CD4-positive, alpha-beta memory T cell (primary cell): Measurements from ENCODE around the gene COL4A1. TPM values are rescaled to one million over a fixed set of nuclear protein-coding genes. Genes with fewer than 3 reads are reported as not detected.

ENCODE experiments used
- CTCF ChIA-PET: fragments of 350-600 bp; sonication (Branson Sonifier 250); formaldehyde crosslinking; loops from one replicate; lab custom pipeline; 2021; ENCODE audit warnings: inconsistent platforms; ENCODE audit not compliant: partially characterized antibody; lab: Charles Lee
- POLR2A ChIA-PET: fragments of 350-600 bp; sonication (Branson Sonifier 250); formaldehyde crosslinking; loops from one replicate; lab custom pipeline; 2021; ENCODE audit not compliant: partially characterized antibody; lab: Charles Lee
- DNase-seq, 5 donors: peaks; one replicate each; pipeline versions ENCODE4 v3.0.0 to v3.0.0-alpha.2; 2020 to 2022; ENCODE audit warnings: mixed read lengths in 1 of 5
- H3K27ac ChIP-seq: one replicate; pipeline ENCODE4 v1.7.0; 2013; ENCODE audit warnings: low read depth, low read length
- H3K27me3 ChIP-seq: 2 replicates; pipeline ENCODE4 v1.7.0; 2013; ENCODE audit warnings: mild to moderate bottlenecking, low read length, moderate library complexity; ENCODE audit not compliant: insufficient read depth
- H3K36me3 ChIP-seq: 2 replicates; pipeline ENCODE4 v1.7.0; 2013; ENCODE audit warnings: mild to moderate bottlenecking, low read length, moderate library complexity; ENCODE audit not compliant: insufficient read depth
- H3K4me1 ChIP-seq: 2 replicates; pipeline ENCODE4 v1.7.0; 2013; ENCODE audit warnings: mild to moderate bottlenecking, low read length, moderate library complexity; ENCODE audit not compliant: insufficient read depth
- H3K4me3 ChIP-seq, 2 donors: one replicate each; pipeline ENCODE4 v1.7.0; 2013; ENCODE audit warnings: low read length in 2 of 2, mild to moderate bottlenecking in 1 of 2
- H3K9me3 ChIP-seq, 2 donors: one replicate each; pipeline ENCODE4 v1.7.0; 2013; ENCODE audit warnings: low read length in 2 of 2, control low read depth in 1 of 2; ENCODE audit not compliant: control insufficient read depth in 1 of 2
- H3K27ac Mint-ChIP-seq, 7 donors: one replicate each; pipeline ENCODE4 v1.8.0; 2020 to 2021; ENCODE audit warnings: mixed read lengths in 7 of 7, mild to moderate bottlenecking in 6 of 7, inconsistent platforms in 3 of 7, moderate library complexity in 3 of 7
- H3K27me3 Mint-ChIP-seq, 2 donors: one replicate each; pipeline ENCODE4 v1.8.0; 2020 to 2021; ENCODE audit warnings: mixed read lengths in 2 of 2
- H3K36me3 Mint-ChIP-seq, 2 donors: one replicate each; pipeline ENCODE4 v1.8.0; 2020 to 2021; ENCODE audit warnings: mixed read lengths in 2 of 2, inconsistent platforms in 1 of 2, mild to moderate bottlenecking in 1 of 2
- H3K4me1 Mint-ChIP-seq, 4 donors: one replicate each; pipeline ENCODE4 v1.8.0; 2020 to 2021; ENCODE audit warnings: mixed read lengths in 4 of 4, mild to moderate bottlenecking in 1 of 4
- H3K4me3 Mint-ChIP-seq, 8 donors: one replicate each; pipeline ENCODE4 v1.8.0; 2020 to 2021; ENCODE audit warnings: mixed read lengths in 8 of 8, mild to moderate bottlenecking in 7 of 8, moderate library complexity in 6 of 8, inconsistent platforms in 3 of 8
- H3K9me3 Mint-ChIP-seq, 8 donors: one replicate each; pipeline ENCODE4 v1.8.0; 2020 to 2021; ENCODE audit warnings: mixed read lengths in 8 of 8, mild to moderate bottlenecking in 5 of 8, inconsistent platforms in 3 of 8, moderate library complexity in 1 of 8
- intact Hi-C: fragments of 100-400 bp; cut with micrococcal nuclease; formaldehyde crosslinking; loops from one replicate; pipeline ENCODE4 v1.15.1; 2023
- microRNA-seq: library from miRNA; unstranded; fragments of <30 nt; microRNA quantifications from one replicate; pipeline ENCODE4 v1.2.0, GENCODE V29; 2021; ENCODE audit warnings: borderline replicate concordance, borderline number of aligned reads, borderline microRNAs expressed, mixed read lengths
- polyA plus RNA-seq, 2 donors: library from polyadenylated mRNA; unstranded; fragments of 300-500 nt; fragmentation: Illumina TruSeq; gene quantifications; one replicate each; pipeline ENCODE4 v1.2.3, GENCODE V29; 2021
- total RNA-seq, 2 experiments: library from RNA; stranded (reverse); gene quantifications; one replicate each; pipeline ENCODE4 v1.2.3, GENCODE V29; 2021

COL4A1 gene
- total and polyA plus RNA-seq, 4 experiments from 2014 or later = not detected

DNA sequence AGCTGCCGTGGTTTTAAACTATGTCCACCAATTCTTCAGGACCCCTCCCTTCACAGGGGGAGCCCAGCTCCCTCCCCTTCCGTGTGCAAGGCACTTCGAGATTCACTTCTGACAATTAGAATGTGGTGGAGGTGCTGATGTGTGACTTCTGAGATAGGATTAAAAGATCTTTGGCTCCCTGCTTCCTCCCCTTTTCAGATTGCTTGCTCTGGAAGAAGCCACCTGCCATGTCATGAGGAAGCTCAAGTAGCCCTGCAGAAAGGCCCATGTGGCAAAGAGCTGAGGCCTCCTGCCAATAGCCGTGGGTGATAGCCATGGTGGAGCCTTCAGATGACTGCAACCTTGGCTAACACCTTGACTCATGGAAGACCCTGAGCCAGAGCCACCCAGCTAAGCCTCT, 204.9 kb downstream of the COL4A1 start:
- Histone ChIP-seq H3K27ac (no peak overlapping the region), H3K9me3 (peaks cover 0 to 4% of the 10 kb centered on the region in 2 donors), H3K27me3 (no peaks in the 10 kb centered on the region), H3K4me3 (no peak overlapping the region), H3K36me3 (no peaks in the 10 kb centered on the region), H3K4me1 (no peaks in the 10 kb centered on the region)
- no peak for DNase-seq
- peaks cover 4 to 34% (median 17%) of the 10 kb centered on the region in 8 donors for H3K9me3 Mint-ChIP-seq
- no peaks in the 10 kb centered on the region for H3K4me1 Mint-ChIP-seq
- no peak overlapping the region for H3K4me3 Mint-ChIP-seq
- no peak overlapping the region for H3K27ac Mint-ChIP-seq
- H3K36me3 Mint-ChIP-seq = peaks cover 0 to 2% of the 10 kb centered on the region in 2 donors
- ChIA-PET CTCF (no interaction called here), POLR2A (no interaction called here)
- intact Hi-C loops = no loop called here
- H3K27me3 Mint-ChIP-seq = no peaks in the 10 kb centered on the region

DNA sequence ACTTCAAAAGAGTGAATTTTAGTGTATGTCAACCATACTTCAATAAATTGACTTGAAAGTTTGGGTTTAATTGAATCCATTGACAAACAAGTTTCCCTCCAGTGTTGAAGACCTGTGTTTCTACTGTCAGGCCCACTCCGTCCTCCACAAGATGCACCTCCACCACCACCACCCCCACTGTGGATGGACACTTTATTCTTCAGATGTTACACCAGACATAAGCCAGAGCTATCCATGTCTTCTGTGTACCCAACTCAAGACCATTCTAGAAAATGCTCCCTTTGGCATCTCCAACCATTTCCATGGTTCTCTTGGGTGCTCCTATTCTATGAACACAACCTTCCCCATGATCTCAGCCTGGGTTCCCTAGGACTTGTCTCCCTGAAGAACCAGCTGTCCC, 207.0 kb downstream of the COL4A1 start:
- intact Hi-C loops = no loop called here
- H3K27me3 Mint-ChIP-seq = no peaks in the 10 kb centered on the region
- no peaks in the 10 kb centered on the region for H3K4me1 ChIP-seq
- ChIA-PET CTCF (no interaction called here), POLR2A (no interaction called here)
- peaks cover 4 to 34% (median 17%) of the 10 kb centered on the region in 8 donors for H3K9me3 Mint-ChIP-seq
- H3K4me3 ChIP-seq = no peak overlapping the region
- H3K36me3 ChIP-seq = no peaks in the 10 kb centered on the region
- peaks cover 0 to 4% of the 10 kb centered on the region in 2 donors for H3K9me3 ChIP-seq
- no peak overlapping the region for H3K27ac ChIP-seq
- H3K36me3 Mint-ChIP-seq = peaks cover 0 to 2% of the 10 kb centered on the region in 2 donors
- no peak overlapping the region for H3K27ac Mint-ChIP-seq
- H3K27me3 ChIP-seq = no peaks in the 10 kb centered on the region
- no peak overlapping the region for H3K4me3 Mint-ChIP-seq
- DNase-seq = no peak
- no peaks in the 10 kb centered on the region for H3K4me1 Mint-ChIP-seq

Small RNA genes within 50 kb of the gene (microRNA-seq; reads per million reads assigned to microRNA genes)
- not detected for gene MIR8073

Other genes starting within 250 kb of the COL4A1 start
- not detected for gene COL4A2, start 127 bp upstream of the COL4A1 start, total RNA-seq
- gene COL4A2, start 127 bp upstream of the COL4A1 start, polyA plus RNA-seq = not detected